Ovary (tissue), 9 donors: Measurements from ENCODE around the gene REEP1. TPM values are rescaled to one million over a fixed set of nuclear protein-coding genes. Genes with fewer than 3 reads are reported as not detected.

Experiments used
- DNase-seq, 5 donors: peaks; one replicate each; pipeline ENCODE4 v3.0.0-alpha.2; 2019 to 2020
- H3K27ac ChIP-seq, 2 donors: fragments of 200-600 bp; one replicate each; pipeline versions ENCODE4 v1.5.1 to v1.8.0; 2019 to 2022
- H3K27me3 ChIP-seq: fragments of 200-600 bp; one replicate; pipeline ENCODE4 v1.8.0; 2022
- H3K36me3 ChIP-seq: fragments of 200-600 bp; sonication (generic); one replicate; pipeline ENCODE4 v1.5.1; 2019
- H3K4me1 ChIP-seq: one replicate; pipeline ENCODE4 v1.8.1; 2013; ENCODE audit warnings: mild to moderate bottlenecking, moderate library complexity; ENCODE audit not compliant: insufficient read depth
- H3K4me3 ChIP-seq: fragments of 200-600 bp; sonication (generic); one replicate; pipeline ENCODE4 v1.5.1; 2017
- H3K9me3 ChIP-seq, 2 donors: fragments of 200-600 bp in 1 of 2; sonication (generic) in 1 of 2; one replicate each; pipeline versions ENCODE4 v1.5.1 to v1.8.1; 2013 to 2019; ENCODE audit warnings: mild to moderate bottlenecking in 1 of 2, moderate library complexity in 1 of 2
- EP300 ChIP-seq: sonication (generic); formaldehyde crosslinking; IDR thresholded peaks from one replicate; pipeline ENCODE4 v1.6.1; 2017; ENCODE audit warnings: antibody characterized with exemption
- POLR2A ChIP-seq: fragments of 450-650 bp; IDR thresholded peaks from one replicate; pipeline ENCODE4 v1.6.1; 2017; ENCODE audit warnings: antibody characterized with exemption, mild to moderate bottlenecking, moderate library complexity
- WGBS, 3 donors: extraction: QIAGEN DNeasy Blood & Tissue Kit in 1 of 3; methylation state at CpG; one replicate each; pipeline versions ENCODE4 v1.1.5 to v1.1.7; 2013 to 2017; 5-methylcytosine and 5-hydroxymethylcytosine counted together
- intact Hi-C, 4 donors: fragments of 100-400 bp; cut with DNase I; formaldehyde crosslinking; loops; one replicate each; pipeline versions ENCODE4 v1.11.0 to v1.15.1; 2022 to 2023
- polyA plus RNA-seq, 2 donors: library from polyadenylated mRNA; stranded (reverse); fragments of 200-250 nt in 1 of 2; fragments of 350-450 nt in 1 of 2; fragmentation: Illumina TruSeq in 1 of 2; extraction: RNeasy Lipid Tissue Mini Kit (QIAGEN cat#74804) in 1 of 2; gene quantifications; one replicate each; pipeline ENCODE4 v1.2.3, GENCODE V29; 2013 to 2014
- total RNA-seq, 7 donors: library from RNA; depleted of rRNA in 2 of 7; stranded (reverse); fragments of >200 nt in 2 of 7; fragmentation: NEBNext Ultra II Directional in 3 of 7; extraction: Animal tissue kit (Norgen Biotek cat#: 25700) in 3 of 7; gene quantifications; one replicate each; pipeline versions ENCODE4 v1.1.0 to v1.2.4, GENCODE V29; 2016 to 2023
- TF ChIP-seq, protein P1 (sequence below), 3 donors: fragments of 450-650 bp in 2 of 3; fragments of 200-600 bp in 1 of 3; IDR thresholded peaks; one replicate each; pipeline versions ENCODE4 v1.5.1 to v1.8.0; 2016 to 2022; ENCODE audit warnings: antibody characterized with exemption in 3 of 3, mild to moderate bottlenecking in 1 of 3
- donor health status: DM: no; HTN: no; CAD: no; lungs with moderate emphysema.
- donor health status: DM: no; HTN: no; CAD: no.
- donor health status: Bipolar disorder and iron deficiency.
- donor health status: DM: yes; HTN: yes; CAD: no.
- donor health status: DM: no; HTN: no; CAD: no.
- donor health status: DM: yes; HTN: yes; CAD: no.

REEP1 gene
- total and polyA plus RNA-seq, 9 donors: 0.58 to 35.7 (median 2.0) TPM

DNA sequence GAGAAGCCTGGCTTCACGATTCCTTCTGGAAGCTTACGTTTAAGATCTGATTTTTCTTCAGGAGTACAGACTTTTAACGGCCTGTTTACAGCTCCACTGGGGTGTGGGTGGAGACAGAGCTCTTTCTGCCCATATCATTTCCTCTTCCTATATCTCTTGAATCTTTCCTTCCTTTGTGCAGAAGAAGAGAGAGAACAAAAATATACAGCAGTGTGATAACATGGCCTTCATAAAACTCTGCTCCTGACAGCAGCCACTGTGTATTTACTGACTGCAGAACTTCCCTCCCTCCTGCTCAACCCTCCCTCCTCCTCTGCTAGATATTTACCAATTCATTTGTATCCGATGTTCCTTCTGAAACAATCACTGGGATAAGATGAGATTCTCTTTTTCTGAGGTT is 34.1 kb upstream of the REEP1 start:
- Histone ChIP-seq H3K27me3 (no peaks in the 10 kb centered on the region), H3K9me3 (no peaks in the 10 kb centered on the region), H3K4me3 (no peak overlapping the region), H3K4me1 (no peaks in the 10 kb centered on the region), H3K36me3 (no peaks in the 10 kb centered on the region), H3K27ac (no peak overlapping the region)
- no peak for DNase-seq
- TF ChIP-seq POLR2A: no peak
- no peak for TF ChIP-seq EP300
- TF ChIP-seq, protein P1, sequence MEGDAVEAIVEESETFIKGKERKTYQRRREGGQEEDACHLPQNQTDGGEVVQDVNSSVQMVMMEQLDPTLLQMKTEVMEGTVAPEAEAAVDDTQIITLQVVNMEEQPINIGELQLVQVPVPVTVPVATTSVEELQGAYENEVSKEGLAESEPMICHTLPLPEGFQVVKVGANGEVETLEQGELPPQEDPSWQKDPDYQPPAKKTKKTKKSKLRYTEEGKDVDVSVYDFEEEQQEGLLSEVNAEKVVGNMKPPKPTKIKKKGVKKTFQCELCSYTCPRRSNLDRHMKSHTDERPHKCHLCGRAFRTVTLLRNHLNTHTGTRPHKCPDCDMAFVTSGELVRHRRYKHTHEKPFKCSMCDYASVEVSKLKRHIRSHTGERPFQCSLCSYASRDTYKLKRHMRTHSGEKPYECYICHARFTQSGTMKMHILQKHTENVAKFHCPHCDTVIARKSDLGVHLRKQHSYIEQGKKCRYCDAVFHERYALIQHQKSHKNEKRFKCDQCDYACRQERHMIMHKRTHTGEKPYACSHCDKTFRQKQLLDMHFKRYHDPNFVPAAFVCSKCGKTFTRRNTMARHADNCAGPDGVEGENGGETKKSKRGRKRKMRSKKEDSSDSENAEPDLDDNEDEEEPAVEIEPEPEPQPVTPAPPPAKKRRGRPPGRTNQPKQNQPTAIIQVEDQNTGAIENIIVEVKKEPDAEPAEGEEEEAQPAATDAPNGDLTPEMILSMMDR (IDR thresholded peaks at IDR 0.05): no peak
- intact Hi-C loops: loop anchor here in 1 of 4 donors (5.0 kb wide), 1 partner anchor 149 kb away; no protein-coding TSS in a partner anchor
- WGBS, 3 donors: 10 to 13% (median 11%) methylated on average over 4 of the region's 4 CpGs

DNA sequence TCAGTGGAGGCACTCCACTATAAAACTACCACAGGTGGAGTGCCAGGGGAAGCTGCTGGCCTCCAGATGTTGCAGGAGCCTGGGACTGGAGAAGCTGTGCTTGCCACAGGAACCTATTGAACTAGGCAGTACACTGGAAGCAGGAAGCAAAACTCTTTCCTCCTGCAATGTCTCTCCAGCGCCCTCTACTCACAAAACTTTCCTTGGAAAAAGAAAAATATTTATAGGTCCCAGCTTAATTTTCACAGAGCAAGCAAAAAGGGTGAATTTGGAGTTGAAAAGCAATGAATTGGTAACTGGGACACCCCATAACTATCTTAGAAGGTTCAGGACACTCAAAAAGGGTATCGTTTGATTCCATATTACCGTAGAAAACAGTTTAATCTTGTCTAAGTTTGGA is 33.2 kb upstream of the REEP1 start:
- intact Hi-C loops: loop anchor here in 1 of 4 donors (5.0 kb wide), 1 partner anchor 148 kb away; no protein-coding TSS in a partner anchor
- no peaks in the 10 kb centered on the region for H3K4me1 ChIP-seq
- H3K36me3 ChIP-seq: no peaks in the 10 kb centered on the region
- H3K27ac ChIP-seq: no peak overlapping the region
- H3K4me3 ChIP-seq: no peak overlapping the region
- no peaks in the 10 kb centered on the region for H3K9me3 ChIP-seq
- WGBS, 3 donors: 90 to 97% (median 91%) methylated on average over 3 of the region's 3 CpGs
- DNase-seq: no peak
- no peak for TF ChIP-seq EP300
- TF ChIP-seq, protein P1 (IDR thresholded peaks at IDR 0.05): no peak
- TF ChIP-seq POLR2A: no peak
- no peaks in the 10 kb centered on the region for H3K27me3 ChIP-seq

DNA sequence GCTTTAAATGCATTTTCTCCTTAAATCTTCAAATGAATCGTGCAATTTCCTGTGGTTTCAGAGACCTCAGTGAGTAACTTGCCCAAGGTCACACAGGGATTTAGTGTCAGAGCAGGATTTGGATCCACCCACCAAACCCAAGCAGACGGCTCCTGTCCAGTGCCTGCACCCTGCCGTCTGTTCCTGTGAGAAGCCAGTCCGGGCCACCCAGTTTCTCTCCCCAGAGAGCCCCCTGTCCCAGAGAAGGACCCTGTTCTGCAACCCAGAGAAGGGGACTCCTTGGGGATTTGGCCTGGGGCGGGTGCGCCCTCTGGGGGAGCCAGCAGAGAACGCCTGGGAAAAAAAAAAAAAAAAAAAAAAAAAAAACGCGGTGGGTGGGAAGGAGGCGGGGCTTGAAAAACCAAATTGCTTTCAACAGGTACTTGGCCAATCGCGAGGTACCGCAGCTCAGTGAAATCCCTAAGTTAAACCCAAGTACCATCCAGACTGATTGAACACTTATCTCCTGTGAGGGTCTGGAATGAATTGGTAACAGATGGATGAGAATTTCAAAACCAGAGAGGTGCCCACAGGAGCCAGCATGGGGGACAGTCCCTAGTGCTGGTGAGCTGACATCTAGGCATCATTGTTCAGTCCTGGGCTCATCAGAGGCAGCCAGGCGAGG is 30.9 kb upstream of the REEP1 start:
- WGBS, 3 donors: 4 to 5% (median 5%) methylated on average over 14 of the region's 14 CpGs
- peak; percentile 10 to 50 (median 34) for DNase-seq
- Histone ChIP-seq H3K36me3 (no peaks in the 10 kb centered on the region), H3K4me3 (no peak overlapping the region), H3K4me1 (no peaks in the 10 kb centered on the region), H3K9me3 (no peaks in the 10 kb centered on the region), H3K27ac (no peak overlapping the region), H3K27me3 (no peaks in the 10 kb centered on the region)
- intact Hi-C loops: loop anchor here in 1 of 4 donors (10.0 kb wide), 1 partner anchor 143 kb away; no protein-coding TSS in a partner anchor
- TF ChIP-seq, protein P1 (IDR thresholded peaks at IDR 0.05): peak in 1 of 3 donors; percentile 23
- TF ChIP-seq POLR2A: no peak

DNA sequence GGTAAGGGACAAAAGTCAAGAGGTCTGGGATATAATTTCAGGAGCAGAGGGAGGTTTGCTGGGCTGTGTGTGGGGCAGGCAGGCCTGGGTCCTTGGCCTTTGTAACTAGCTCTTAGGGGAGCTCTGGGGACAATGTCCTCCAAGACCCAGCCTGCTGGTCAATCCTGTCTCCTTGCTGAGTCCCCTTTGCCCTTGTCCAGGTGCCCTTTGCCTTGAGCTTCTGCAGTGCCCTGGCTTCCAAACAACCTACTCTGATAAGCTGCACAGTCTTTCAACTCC is 30.0 kb upstream of the REEP1 start:
- no peak overlapping the region for H3K4me3 ChIP-seq
- H3K36me3 ChIP-seq: no peaks in the 10 kb centered on the region
- no peaks in the 10 kb centered on the region for H3K27me3 ChIP-seq
- no peak overlapping the region for H3K27ac ChIP-seq
- no peak for DNase-seq
- TF ChIP-seq POLR2A: no peak
- TF ChIP-seq, protein P1 (IDR thresholded peaks at IDR 0.05): no peak
- TF ChIP-seq EP300: no peak
- no peaks in the 10 kb centered on the region for H3K9me3 ChIP-seq
- H3K4me1 ChIP-seq: no peaks in the 10 kb centered on the region
- intact Hi-C loops: loop anchor here in 1 of 4 donors (10.0 kb wide), 1 partner anchor 143 kb away; no protein-coding TSS in a partner anchor
